GM21825 (cell line): Measurements from ENCODE around the gene DUSP22.

Experiments
- ATAC-seq: cut with Tn5 transposase; IDR thresholded peaks from one replicate; pipeline ENCODE4 v1.9.1; 2021; ENCODE audit warnings: mild to moderate bottlenecking, moderate library complexity; ENCODE audit not compliant: unreplicated experiment

Gene DUSP22

GRCh38 chr6:391559-392440, 99.5 kb downstream of the DUSP22 start, which contains the start of gene IRF4:
IRF4 (plus strand) TSS chr6:391752; CDS start chr6:393153, 1,401 bp downstream.
- peak; percentile 47 for ATAC-seq

GRCh38 chr6:392441-393390, 100.4 kb downstream of the DUSP22 start:
- ATAC-seq = no peak

GRCh38 chr6:393391-394221, 101.3 kb downstream of the DUSP22 start:
- ATAC-seq = no peak

GRCh38 chr6:394641-395289, 102.5 kb downstream of the DUSP22 start:
- ATAC-seq = no peak

- ATAC-seq = no peak
Observed at GRCh38 chr6:395432-396125, 103.3 kb downstream of the DUSP22 start.

- ATAC-seq = no peak
Observed at GRCh38 chr6:396126-396520, 103.8 kb downstream of the DUSP22 start.

GRCh38 chr6:397056-397455, 104.8 kb downstream of the DUSP22 start:
- no peak for ATAC-seq

- ATAC-seq = no peak
Observed at GRCh38 chr6:397604-398003, 105.3 kb downstream of the DUSP22 start.

- ATAC-seq = no peak
Observed at GRCh38 chr6:398065-398464, 105.8 kb downstream of the DUSP22 start.

- no peak for ATAC-seq
Observed at GRCh38 chr6:398558-399078, 106.3 kb downstream of the DUSP22 start.

- no peak for ATAC-seq
Observed at GRCh38 chr6:399785-400534, 107.7 kb downstream of the DUSP22 start.

- no peak for ATAC-seq
Observed at GRCh38 chr6:400815-401214, 108.5 kb downstream of the DUSP22 start.
